HG03571 (cell line): ENCODE results near the gene SCG2.

Experiments used
- ATAC-seq: cut with Tn5 transposase; IDR thresholded peaks from one replicate; pipeline ENCODE4 v1.9.1; 2021; ENCODE audit not compliant: unreplicated experiment

Gene SCG2, protein sequence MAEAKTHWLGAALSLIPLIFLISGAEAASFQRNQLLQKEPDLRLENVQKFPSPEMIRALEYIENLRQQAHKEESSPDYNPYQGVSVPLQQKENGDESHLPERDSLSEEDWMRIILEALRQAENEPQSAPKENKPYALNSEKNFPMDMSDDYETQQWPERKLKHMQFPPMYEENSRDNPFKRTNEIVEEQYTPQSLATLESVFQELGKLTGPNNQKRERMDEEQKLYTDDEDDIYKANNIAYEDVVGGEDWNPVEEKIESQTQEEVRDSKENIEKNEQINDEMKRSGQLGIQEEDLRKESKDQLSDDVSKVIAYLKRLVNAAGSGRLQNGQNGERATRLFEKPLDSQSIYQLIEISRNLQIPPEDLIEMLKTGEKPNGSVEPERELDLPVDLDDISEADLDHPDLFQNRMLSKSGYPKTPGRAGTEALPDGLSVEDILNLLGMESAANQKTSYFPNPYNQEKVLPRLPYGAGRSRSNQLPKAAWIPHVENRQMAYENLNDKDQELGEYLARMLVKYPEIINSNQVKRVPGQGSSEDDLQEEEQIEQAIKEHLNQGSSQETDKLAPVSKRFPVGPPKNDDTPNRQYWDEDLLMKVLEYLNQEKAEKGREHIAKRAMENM

DNA sequence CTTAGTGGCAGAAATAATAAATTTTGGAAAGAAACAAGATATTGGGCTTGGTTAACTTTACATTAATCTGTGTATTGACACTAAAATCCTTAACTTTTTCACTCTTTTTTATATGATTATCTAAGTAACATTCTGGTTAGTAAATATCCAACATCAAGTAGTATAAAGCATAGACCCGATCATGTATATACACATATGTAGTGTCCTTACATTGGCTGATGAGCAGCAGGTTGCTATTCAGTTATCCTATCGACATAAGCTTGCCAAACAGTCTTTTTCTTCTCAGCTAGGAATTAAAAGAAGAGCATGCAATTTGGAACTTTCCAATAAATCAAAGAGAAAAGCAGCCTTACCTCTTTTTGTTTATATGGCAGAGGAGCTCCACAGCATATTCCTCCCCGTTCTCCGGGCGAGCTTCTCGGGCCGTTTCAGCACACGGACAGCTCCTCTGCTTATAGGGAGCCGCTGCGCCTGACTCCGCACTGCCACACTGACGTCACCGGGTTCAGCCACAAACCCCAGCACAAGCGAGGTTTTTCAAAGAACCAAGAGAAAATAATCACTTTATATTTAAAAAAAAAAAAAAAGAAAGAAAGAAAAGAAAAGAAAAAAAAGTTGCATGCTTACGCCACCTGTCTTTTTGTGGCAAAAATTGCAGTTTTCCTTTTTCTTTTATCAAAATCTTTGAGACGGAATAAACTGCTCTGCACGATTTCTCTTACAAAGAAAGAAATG lies at the start of gene SCG2:
Gene SCG2, minus strand, starts transcription at position 430 of the 735 bp plus-strand sequence. CDS start 3,079 bp downstream, outside the sequence.
- no peak for ATAC-seq

DNA sequence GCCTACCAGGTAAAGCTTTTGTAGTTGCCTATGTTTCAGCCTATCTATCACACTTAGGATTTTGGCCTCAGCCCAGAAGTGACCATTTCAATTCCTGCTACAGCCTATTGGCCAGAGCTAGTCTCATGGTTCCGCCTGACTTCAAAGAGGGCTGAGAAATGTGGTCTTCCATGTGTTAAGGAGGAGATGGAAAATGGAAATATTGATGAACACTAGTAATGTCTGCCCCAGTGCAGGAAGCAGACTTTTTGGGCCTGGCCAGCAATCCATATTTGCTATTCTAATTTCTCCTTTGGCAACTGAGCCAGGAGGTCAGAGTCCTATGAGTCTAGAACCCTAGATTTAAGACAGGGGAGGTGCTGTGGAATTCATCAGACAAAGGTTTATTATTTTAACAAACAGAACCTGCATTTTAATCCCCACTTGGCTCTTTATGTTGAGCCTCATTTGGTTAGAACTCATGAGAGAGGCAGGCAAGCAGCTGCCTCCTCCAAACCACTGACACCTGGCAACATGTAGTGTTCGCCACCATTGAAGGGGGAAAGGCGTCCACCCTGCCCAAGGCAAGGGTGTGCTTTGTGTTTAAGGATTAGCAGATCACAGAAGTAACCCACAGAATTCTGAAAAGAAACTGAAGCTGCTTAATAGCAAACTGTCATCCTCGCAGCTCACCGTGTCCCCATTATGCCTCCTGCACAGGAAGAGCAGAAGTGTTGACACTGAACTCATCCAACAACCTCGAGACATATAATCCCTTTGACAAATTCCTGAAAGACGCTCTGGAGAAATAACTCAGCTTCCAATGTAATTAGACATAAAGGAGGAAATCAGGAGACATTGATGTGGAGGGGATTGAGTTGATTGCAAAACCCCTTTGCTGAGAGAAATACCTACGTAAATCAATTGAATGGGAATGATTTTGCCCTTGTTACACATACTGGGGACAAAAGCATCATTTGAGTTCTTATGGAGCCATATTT lies 47.7 kb upstream of the SCG2 start:
- ATAC-seq = no peak

DNA sequence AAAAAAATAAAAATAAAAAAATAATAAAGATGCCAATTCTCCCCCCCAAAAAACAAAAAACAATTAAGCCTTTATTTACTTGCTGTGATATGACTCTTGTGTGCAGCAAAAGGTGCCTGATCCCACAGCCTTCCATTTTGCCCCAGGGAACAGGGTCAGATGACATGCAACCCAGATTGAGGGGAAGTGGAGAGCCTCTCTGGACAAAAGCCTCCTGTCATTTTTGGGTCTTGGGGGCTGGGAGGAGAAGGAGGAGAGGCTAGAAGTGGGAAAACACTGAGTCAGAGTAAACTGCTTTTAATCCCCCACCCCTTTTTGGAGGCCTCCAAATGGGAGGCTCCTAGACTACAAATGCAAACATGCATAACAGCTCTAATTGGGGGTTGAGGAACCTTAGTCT lies 46.6 kb upstream of the SCG2 start:
- no peak for ATAC-seq

DNA sequence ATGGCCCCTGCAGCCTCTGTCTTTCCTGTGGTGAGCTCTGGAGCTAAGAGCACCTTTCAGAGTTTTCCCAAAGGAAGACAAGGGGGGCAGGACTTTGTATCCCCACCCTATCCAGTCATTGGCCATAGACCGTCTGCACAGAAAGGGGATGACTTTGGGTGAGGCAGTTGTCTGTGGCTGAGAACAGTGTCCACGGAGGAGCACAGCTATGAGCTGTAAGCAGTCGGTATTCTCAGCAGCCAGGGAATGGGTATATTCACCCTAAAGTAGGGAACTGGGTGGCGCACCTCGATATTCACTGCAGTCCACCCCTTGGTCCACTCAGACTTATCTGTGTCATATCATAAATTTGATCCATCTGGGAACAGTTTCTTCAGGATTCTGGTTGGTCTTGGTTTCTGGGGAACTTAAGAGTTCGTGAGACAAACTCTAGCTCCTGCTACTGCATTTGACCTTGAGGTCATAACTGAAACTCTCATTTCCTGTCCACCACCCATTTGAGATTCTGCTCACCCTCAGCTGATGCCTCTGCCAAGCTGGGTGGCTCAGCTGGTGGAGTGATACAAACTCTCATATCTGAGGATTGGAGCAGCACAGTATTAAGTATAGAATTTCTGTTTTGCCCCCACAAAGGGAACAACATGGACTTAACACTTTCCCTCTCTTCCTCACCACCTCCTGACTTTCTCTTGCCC lies 45.2 kb upstream of the SCG2 start:
- ATAC-seq = peak; percentile 92

DNA sequence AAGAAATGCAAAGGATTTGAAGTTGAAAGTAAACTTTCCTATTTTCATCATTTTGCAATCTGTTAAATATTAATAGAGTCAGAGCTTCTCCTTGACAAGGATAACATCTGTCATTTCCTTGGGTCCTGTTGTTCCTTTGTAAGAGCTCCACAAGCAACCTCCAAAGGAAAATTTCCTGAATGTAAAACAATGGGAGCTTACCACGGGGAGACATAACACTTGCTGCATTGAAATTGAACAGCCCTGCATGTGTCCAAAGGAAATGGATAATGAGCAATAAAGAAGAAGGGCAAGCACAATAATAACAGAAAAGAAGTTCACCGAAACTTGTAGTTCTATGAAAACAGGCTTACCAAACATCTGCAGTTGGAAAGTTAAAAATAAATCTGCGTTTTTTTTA lies 42.0 kb upstream of the SCG2 start:
- no peak for ATAC-seq

DNA sequence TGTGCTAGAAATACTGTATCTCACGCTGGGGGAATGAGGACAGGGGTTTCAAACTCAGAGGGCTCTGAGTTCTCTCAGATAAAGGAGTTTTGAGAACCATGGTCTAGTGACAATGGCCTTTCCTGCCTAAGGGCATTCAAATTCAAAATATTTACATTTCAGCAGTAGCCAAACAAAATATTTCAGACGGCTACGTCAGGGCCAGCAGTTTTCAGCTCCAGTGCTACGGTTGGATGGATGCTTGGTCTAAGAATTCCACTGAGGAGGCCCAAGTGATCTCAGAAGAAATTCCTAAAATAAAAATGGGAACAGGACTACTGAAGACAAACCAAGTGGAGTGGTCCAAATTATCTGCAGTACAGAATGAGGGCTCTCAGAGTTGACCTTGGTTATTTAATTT lies 41.1 kb upstream of the SCG2 start:
- no peak for ATAC-seq

DNA sequence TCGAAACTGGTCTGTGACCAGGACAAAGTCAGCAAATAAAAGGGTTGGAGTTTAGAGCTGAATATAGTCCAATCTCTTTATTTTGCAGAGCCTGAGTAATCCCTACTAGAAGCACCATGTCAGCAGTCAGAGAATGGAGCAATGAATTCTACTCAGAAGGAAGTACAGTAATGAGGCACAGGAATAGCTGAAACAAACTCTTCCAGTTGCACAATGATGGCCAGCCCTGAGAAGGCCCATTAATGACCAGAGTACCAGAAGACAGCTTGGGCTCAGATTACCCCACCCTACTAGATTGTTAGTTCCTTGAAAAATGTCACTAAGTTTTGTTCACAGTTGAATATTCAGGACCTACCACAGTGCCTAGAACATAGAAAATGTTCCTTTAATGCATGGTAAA lies 40.3 kb upstream of the SCG2 start:
- ATAC-seq = no peak

DNA sequence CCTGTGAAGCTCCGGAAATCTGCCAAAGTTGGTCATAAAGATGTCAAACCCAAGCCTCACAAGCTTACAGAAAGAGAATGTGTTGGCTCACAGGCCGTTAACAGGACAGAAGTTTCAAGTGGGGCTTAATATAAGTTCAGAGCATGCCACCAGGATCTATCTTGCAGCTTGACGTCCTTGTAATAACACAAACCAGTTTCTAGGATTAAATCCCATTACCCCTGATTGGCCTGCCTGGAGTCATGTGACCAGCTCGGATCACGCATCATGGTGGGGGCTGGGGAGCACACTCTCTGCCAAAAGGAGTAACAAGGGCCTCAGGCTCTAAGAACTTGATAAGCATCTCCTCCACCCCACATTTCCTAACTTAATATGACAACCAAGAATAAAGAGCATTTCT lies 38.9 kb upstream of the SCG2 start:
- no peak for ATAC-seq

DNA sequence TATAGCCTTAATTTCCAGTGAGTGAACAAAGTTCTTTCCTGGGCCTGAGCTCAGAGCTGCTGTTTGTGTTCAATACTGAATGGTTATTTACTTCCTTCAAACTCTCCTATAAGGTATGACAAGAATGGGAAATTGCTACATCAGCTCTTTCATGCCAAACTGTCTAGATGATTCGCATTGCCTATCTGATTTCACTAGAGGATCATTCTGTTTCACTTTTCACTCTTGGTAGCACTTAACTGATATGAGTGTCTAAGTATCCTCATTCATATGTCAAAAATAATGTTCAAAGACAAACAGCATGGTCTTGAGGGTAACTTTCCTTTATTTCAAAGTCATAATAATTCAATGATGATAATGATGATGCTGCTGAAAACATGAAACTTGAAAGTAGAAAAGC lies 32.9 kb upstream of the SCG2 start:
- ATAC-seq = no peak

DNA sequence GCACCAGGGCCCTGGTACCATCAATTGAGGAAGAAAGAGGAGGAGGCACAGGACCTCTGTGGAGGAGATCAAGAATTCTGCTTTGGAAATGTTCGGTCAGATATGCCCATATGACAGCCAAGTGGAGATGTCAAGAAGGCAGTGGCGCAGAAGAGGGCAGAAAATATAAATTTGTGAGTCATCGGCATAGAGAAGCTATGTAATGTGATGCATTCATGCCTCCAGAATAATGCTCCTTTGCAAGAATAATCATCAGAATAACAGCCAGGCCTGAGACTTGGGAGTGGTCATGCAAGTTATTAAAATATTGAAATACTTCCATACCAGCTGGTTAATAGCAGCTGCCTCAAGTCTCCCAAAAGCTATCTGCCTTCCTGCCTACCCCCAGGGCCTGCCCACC lies 32.1 kb upstream of the SCG2 start:
- no peak for ATAC-seq

DNA sequence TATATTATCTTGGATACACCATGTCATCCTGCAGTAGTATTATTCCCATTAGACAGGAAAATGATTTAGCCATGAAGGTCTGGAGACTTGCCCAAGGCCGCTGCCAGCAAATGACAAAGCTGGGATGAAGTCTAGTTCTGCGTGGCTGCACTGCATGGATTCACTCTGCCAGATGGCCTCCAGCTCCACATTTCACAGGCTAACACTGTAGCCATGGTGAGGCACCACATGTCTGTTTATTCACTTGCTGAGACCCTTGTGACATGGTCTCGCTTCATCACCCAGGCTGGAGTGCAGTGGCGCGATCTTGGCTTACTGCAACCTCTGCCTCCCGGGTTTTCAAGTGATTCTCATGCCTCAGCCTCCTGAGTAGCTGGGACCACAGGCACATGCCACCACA lies 31.5 kb upstream of the SCG2 start:
- ATAC-seq = no peak

DNA sequence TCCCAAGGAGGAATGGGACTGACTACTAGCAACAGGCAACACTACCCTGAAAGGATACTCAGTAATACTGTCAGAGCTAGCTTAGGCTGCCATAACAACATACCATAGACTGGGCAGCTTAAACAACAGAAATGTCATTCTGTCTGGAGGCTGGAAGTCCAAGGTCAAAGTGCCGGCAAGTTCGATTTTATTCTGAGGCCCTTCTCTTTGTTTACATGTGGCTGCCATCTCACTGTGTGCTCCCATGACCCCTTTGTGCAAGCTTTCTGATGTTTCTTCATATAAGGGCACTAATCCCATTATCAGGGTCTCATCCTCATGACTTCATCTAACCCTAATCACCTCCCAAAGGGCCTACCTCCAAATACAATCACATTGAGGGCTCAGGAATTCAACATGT lies 30.7 kb upstream of the SCG2 start:
- ATAC-seq = no peak

DNA sequence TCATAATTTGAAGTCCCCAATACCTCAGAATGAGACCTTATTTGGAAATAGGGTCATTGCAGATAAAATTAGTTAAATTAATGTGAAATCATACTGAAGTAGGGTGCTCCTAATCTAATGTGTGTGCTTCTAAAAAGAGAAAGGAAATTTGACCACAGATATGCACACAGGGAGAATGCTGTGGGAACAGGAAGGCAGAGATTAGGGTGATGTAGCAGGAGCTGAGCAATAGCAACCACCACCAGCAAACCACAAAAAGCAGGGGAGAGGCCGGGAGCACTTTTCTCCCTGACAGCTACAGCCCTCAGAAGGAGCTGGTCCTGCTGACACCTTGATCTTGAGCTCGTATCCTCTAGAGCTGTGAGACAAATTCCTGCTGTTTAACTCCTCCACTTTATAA lies 24.6 kb upstream of the SCG2 start:
- ATAC-seq = no peak

DNA sequence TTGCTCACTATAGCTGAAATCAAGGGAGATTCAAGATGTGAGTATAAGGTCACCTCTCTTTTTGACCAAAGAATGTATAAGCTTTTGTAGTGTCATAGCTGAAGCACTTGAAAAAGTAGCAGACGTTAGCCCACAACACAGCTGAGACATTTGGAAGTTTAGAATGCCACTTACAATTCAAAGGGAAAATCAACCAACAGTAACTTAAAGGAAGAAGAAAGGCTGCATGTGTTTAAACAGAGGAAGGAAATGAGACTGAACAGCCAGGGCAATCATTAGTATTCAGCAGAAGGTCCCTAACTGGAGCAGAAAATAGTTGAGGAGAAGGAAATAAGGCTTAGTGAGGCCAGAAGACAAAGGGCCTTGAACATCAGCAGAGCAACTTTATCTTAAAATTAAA lies 23.5 kb upstream of the SCG2 start:
- no peak for ATAC-seq

DNA sequence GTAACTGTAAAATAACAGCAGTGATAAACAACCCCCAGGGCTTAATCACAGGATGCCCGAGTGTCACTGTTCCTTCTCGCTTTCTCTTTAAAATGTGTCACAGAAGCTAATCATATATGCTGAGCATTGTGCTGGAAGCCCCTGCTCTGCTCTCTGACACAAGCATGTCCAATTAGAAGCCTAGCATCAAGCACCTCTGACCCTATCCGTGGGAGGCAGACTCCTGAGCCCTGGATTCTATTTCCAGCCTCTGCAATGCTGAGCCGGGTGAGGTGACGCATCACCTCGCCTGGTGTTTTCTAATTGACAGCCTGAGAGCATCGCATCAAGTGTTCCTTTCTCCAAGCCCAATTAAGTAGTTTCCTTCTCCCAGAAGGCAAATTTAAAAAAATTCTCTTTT lies 19.7 kb upstream of the SCG2 start:
- no peak for ATAC-seq

DNA sequence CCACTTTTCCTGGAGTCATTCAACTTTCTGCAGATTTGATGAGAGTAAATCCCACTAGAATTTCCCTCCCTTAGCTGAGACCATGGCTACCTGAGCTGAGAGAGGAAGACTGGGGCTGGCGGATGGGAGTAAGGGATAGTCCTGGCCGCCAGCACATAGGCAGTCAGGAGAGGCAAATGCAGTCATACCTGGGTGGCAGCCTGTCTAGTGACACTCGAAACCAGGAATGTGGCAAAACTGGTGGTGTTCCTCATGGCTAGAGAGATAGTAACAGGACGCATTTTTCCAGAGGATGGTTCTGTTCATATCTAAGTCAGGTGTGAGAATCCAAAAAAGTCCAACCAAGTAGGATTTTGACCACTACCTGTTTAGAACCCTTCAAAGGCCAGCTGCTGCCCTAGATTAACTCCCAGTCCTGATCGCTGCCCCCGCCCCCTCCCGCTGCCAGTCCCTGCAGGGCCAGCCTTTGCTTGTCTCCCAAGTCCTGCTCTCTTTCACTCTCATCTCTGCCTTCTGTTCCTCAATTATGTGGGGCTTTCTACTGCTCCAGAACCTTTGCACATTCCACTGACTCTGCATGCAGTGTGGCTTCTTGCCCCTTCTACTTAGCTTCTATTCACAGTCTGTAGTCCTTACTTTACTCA lies 17.4 kb upstream of the SCG2 start:
- ATAC-seq = no peak

DNA sequence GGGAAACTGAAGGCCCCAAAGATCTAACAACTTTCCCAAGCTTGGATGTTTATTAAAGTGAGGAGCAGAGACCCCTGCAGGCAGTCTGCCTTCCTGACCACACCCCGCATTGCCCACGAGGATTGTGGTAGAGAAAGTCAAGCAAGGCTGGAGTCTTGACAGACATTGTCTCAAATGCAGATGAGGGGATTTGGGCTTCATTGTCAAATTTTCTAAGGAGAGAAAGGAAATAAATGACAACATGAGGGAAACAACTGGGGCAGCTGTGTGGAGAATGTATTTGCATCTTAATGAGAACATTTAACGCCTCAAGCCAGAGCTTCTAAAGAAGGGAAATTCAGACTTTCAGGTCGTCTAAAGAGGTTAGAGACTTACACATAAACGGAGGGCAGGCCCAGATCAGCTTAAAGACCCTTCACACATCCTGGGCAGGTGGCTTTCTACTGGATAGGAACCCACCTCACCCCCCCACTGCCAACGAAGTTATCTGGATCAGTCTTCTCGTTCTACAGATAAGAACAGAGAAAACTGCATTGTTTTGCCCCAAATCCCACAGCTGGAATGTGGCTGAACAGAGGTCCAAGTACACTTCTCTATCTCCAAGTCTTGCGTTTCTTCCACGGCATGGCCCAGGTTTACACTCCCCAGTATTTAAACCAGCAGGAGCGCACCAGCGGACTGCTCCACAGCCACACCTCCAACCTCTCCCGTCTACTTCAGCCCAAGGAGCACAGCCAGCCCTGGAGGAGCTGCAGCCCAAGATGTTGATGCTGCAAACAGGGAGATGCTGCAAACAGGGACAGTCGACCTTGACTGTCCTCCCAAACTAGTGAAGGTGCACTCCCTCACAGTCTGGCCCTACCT lies 16.2 kb upstream of the SCG2 start:
- no peak for ATAC-seq

DNA sequence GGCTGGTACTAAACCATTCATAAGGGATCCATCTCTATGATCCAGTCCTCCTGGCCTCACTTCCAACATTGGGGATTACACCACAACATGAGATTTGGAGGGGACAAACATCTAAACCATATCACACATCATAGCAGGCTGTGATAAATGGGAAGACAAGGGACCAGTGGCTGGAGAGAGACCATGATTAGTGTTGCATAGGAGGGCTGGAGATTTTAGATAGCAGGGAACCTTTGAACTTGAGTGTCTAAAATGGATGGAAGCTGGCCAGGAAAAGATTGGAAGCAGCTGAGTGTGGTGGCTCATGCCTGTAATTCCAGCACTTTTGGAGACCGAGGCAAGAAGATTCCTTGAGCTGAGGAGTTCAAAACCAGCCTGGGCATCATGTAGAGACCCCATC lies 12.4 kb upstream of the SCG2 start:
- no peak for ATAC-seq
